Stomach (tissue), 9 donors: Measurements from ENCODE around the gene AP3D1. TPM values are rescaled to one million over a fixed set of nuclear protein-coding genes. Genes with fewer than 3 reads are reported as not detected.
"Not testable (repeated sequence)": the region's sequence is repeated elsewhere in the genome, so short reads cannot be mapped to it uniquely, and the experiment has no call there.

Experiments
- DNase-seq, 2 donors: peaks; one replicate each; pipeline versions ENCODE4 v3.0.0 to v3.0.0-alpha.2; 2013 to 2019
- H3K27ac ChIP-seq, 5 donors: fragments of 200-600 bp in 4 of 5; sonication (generic) in 4 of 5; one replicate each; pipeline ENCODE4 v1.5.1; 2013 to 2019; ENCODE audit warnings: mild to moderate bottlenecking in 1 of 5, moderate library complexity in 1 of 5
- H3K27me3 ChIP-seq, 3 donors: fragments of 200-600 bp; sonication (generic); one replicate each; pipeline ENCODE4 v1.5.1; 2017 to 2019; ENCODE audit warnings: mixed run types in 1 of 3
- H3K36me3 ChIP-seq, 4 donors: fragments of 200-600 bp; sonication (generic); 1 replicate in 3 of 4; 2 replicates in 1 of 4; pipeline ENCODE4 v1.5.1; 2016 to 2019
- H3K4me1 ChIP-seq, 4 donors: fragments of 200-600 bp; sonication (generic); one replicate each; pipeline ENCODE4 v1.5.1; 2016 to 2019
- H3K4me3 ChIP-seq, 4 donors: fragments of 200-600 bp; sonication (generic) in 3 of 4; one replicate each; pipeline ENCODE4 v1.5.1; 2016 to 2019; ENCODE audit warnings: mild to moderate bottlenecking in 1 of 4
- H3K9me3 ChIP-seq, 4 donors: fragments of 200-600 bp; sonication (generic); one replicate each; pipeline ENCODE4 v1.5.1; 2016 to 2019
- EP300 ChIP-seq: sonication (generic); formaldehyde crosslinking; IDR thresholded peaks from one replicate; pipeline ENCODE4 v1.6.1; 2017; ENCODE audit warnings: antibody characterized with exemption
- POLR2A ChIP-seq, 4 donors: fragments of 450-650 bp; IDR thresholded peaks; one replicate each; pipeline ENCODE4 v1.6.1; 2016; ENCODE audit warnings: antibody characterized with exemption in 4 of 4, control low read depth in 2 of 4, mild to moderate bottlenecking in 1 of 4, moderate library complexity in 1 of 4
- POLR2AphosphoS5 ChIP-seq, 3 donors: sonication (generic); formaldehyde crosslinking; IDR thresholded peaks; one replicate each; pipeline ENCODE4 v1.6.1; 2016; ENCODE audit warnings: antibody characterized with exemption in 3 of 3
- WGBS, 5 donors: extraction: QIAGEN DNeasy Blood & Tissue Kit in 3 of 5; methylation state at CpG; one replicate each; pipeline versions ENCODE4 v1.1.5 to v1.1.7; 2013 to 2018; 5-methylcytosine and 5-hydroxymethylcytosine counted together
- intact Hi-C: fragments of 100-400 bp; cut with DNase I; formaldehyde crosslinking; loops from one replicate; pipeline ENCODE4 v1.15.1; 2023; ENCODE audit warnings: low total_unique reads
- polyA plus RNA-seq, 3 donors: library from polyadenylated mRNA; stranded (reverse); fragments of 200-250 nt; gene quantifications; one replicate each; pipeline ENCODE4 v1.2.3, GENCODE V29; 2013
- total RNA-seq, 5 donors: library from RNA; depleted of rRNA; stranded (reverse); fragments of >200 nt; gene quantifications; one replicate each; pipeline versions ENCODE4 v1.1.0 to v1.2.3, GENCODE V29; 2014 to 2016
- TF ChIP-seq, protein P1 (sequence below), 7 experiments: fragments of 450-650 bp in 4 of 7; fragments of 200-600 bp in 3 of 7; sonication (generic) in 3 of 7; IDR thresholded peaks; one replicate each; pipeline ENCODE4 v1.5.1; 2016 to 2019; ENCODE audit warnings: antibody characterized with exemption in 7 of 7, control low read depth in 2 of 7, mild to moderate bottlenecking in 1 of 7
- donor health status: healthy with polysubstance abuse.
- donor health status: Bipolar disorder and iron deficiency.
- donor health status: healthy.

AP3D1 gene
- total and polyA plus RNA-seq, 8 donors: 49.0 to 340 (median 85.0) TPM

DNA sequence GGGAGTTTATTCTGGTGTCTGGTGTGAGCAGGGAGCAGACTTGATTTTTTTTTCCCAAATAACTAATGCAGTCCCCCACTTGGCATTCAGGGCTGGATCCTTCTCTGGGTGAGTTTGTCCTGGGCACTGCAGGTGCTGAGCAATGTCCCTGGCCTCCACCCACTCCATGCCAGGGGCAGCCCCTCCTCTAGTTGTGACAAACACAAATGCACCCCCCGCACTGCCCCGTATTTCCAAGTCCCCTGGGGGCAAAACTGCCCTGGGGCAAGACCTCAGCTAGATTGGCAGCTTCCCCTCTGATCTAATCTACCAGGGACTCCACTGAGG is 61.7 kb downstream of the AP3D1 start:
- peaks cover 0 to 20% (median 15%) of the 10 kb centered on the region in 4 donors for H3K36me3 ChIP-seq
- peak overlapping the region in 4 of 5 donors; percentile 39 to 100 (median 89) for H3K27ac ChIP-seq
- TF ChIP-seq, protein P1, sequence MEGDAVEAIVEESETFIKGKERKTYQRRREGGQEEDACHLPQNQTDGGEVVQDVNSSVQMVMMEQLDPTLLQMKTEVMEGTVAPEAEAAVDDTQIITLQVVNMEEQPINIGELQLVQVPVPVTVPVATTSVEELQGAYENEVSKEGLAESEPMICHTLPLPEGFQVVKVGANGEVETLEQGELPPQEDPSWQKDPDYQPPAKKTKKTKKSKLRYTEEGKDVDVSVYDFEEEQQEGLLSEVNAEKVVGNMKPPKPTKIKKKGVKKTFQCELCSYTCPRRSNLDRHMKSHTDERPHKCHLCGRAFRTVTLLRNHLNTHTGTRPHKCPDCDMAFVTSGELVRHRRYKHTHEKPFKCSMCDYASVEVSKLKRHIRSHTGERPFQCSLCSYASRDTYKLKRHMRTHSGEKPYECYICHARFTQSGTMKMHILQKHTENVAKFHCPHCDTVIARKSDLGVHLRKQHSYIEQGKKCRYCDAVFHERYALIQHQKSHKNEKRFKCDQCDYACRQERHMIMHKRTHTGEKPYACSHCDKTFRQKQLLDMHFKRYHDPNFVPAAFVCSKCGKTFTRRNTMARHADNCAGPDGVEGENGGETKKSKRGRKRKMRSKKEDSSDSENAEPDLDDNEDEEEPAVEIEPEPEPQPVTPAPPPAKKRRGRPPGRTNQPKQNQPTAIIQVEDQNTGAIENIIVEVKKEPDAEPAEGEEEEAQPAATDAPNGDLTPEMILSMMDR (IDR thresholded peaks at IDR 0.05): no peak
- no peak for TF ChIP-seq POLR2A (IDR thresholded peaks at IDR 0.05)
- no peak for TF ChIP-seq POLR2AphosphoS5 (IDR thresholded peaks at IDR 0.05)
- TF ChIP-seq EP300: no peak
- 53 to 100% (median 80%) methylated on average over 1 to 2 of the region's 2 CpGs for WGBS, 5 donors
- H3K4me3 ChIP-seq: peak overlapping the region in 1 of 4 donors; percentile 4
- H3K4me1 ChIP-seq: peaks cover 40 to 98% (median 90%) of the 10 kb centered on the region in 4 donors
- DNase-seq: no peak
- no peaks in the 10 kb centered on the region for H3K27me3 ChIP-seq
- intact Hi-C loops: no loop called here
- no peaks in the 10 kb centered on the region for H3K9me3 ChIP-seq

DNA sequence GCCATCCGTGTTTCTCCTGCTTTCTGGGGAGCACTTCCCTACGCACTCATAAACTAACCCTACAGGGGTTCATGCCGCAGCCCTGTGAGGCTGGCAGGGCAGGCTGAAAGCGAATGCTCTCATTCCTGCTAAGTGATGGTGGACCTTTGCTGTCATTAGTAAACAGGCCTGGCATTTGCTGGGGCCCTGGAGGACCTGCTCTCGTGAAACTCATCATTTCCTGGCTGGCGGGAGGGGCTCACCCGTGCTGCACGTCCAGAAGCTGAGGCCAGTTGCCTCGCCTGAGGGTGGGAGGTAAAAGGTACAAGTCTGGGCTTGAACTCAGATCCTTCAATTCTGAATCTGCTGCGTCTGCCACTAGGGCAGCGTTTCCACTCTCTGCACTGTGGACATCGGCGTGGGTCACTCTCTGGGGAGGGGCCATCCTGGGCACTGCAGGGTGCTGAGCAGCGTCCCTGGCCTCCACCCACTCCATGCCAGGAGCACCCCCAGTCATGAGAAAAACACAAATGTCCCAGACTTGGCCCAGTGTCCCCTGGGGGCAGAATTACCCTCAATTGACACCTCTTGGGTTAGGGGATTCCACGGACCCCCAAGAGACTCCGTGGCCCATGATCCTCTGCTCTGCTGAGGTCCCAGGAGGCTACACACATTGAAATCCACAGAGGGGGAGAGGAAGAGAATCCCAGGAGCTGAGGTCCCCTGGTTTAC is 62.2 kb downstream of the AP3D1 start:
- Histone ChIP-seq H3K36me3 (peaks cover 0 to 23% (median 21%) of the 10 kb centered on the region in 4 donors), H3K9me3 (no peaks in the 10 kb centered on the region), H3K4me3 (no peak overlapping the region), H3K4me1 (peaks cover 38 to 98% (median 87%) of the 10 kb centered on the region in 4 donors), H3K27me3 (no peaks in the 10 kb centered on the region), H3K27ac (peak overlapping the region; percentile 10 to 100 (median 81))
- WGBS, 5 donors: 67 to 78% (median 75%) methylated on average over 14 to 16 of the region's 16 CpGs
- DNase-seq: peak in 1 of 2 donors; percentile 57
- intact Hi-C loops: no loop called here
- TF ChIP-seq POLR2AphosphoS5 (IDR thresholded peaks at IDR 0.05): no peak
- TF ChIP-seq POLR2A (IDR thresholded peaks at IDR 0.05): no peak
- TF ChIP-seq, protein P1 (IDR thresholded peaks at IDR 0.05): no peak
- TF ChIP-seq EP300: no peak

DNA sequence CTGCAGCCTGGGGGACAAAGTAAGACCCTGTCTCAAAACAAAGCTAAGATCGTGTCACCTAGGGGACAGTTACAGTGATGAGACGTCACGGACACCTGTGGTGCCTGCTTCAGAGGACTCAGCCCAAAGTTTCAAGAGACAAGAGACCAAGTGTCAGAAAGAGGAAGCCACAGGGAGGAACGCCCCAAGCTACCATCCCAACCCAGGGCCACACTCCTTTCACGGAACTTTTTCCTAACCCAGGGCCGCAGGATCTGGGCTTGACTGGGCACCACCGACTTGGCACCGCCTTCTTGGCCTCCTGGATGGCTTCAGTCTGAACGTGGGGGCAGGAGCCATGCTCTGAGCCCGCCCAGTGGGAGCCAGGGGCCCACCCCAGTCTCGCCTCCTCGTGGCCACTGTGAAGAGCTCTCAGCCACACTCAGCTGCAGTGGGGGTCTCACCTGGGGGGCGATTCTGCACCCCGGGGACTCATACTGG is 63.7 kb downstream of the AP3D1 start:
- TF ChIP-seq EP300 (no peak), POLR2AphosphoS5 (IDR thresholded peaks at IDR 0.05) (no peak), POLR2A (IDR thresholded peaks at IDR 0.05) (no peak)
- TF ChIP-seq, protein P1 (IDR thresholded peaks at IDR 0.05): no peak
- no peaks in the 10 kb centered on the region for H3K27me3 ChIP-seq
- WGBS, 5 donors: 71 to 79% (median 76%) methylated on average over 10 to 14 of the region's 14 CpGs
- H3K9me3 ChIP-seq: no peaks in the 10 kb centered on the region
- H3K4me1 ChIP-seq: peaks cover 41 to 98% (median 82%) of the 10 kb centered on the region in 4 donors
- no peak for DNase-seq
- H3K36me3 ChIP-seq: peaks cover 12 to 29% (median 26%) of the 10 kb centered on the region in 4 donors
- H3K27ac ChIP-seq: peak overlapping the region in 4 of 5 donors; percentile 26 to 100 (median 64)
- no peak overlapping the region for H3K4me3 ChIP-seq
- intact Hi-C loops: no loop called here

DNA sequence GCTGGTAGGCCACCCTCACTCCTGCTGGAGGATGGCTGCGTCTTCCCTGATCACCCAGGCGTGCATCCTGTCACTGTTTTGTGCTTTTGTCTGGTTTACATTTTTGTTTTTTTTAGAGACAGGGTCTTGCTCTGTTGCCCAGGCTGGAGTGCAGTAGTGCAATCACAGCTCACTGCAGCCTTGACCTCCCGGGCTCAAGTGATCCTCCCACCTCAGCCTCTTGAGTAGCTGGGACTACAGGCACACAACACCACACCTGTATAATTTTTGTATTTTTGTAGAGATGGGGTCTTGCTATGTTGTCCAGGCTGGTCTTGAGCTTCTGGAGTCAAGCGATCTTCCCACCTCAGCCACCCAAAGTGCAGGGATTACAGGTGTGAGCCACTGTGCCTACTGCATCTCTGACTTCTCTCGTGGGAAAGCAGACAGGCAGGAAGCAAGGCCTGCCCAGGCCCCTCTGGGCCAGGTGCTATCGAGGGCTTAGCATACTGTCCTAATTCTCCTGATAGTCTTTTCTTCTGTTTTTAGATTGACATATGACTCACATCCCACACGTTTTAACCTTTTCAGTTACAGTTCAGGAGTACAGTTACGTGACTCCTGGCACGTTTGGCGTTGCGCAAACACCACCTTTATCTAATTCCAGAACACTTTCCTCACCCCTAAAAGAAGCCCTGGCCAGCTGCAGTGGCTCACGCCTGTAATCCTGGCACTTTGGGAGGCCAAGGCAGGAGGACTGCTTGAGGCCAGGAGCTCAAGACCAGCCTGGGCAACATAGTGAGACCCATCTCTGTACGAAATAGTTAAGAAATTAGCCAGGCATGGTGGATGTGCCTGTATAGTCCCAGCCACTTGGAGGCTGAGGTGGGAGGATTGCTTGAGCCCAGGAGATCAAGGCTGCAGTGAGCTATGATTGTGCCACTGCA is 64.4 kb downstream of the AP3D1 start:
- Histone ChIP-seq H3K27ac (peak overlapping the region; percentile 16 to 100 (median 44)), H3K4me1 (peaks cover 41 to 98% (median 79%) of the 10 kb centered on the region in 4 donors), H3K36me3 (peaks cover 13 to 36% (median 32%) of the 10 kb centered on the region in 4 donors)
- H3K9me3 ChIP-seq, H3K4me3 ChIP-seq, intact Hi-C loops, H3K27me3 ChIP-seq: not testable (repeated sequence)
- peak in 2 of 3 donors; percentile 23 to 65 for TF ChIP-seq POLR2AphosphoS5 (IDR thresholded peaks at IDR 0.05)
- 45 to 67% (median 54%) methylated on average over 13 of the region's 13 CpGs for WGBS, 5 donors
- peak; percentile 58 to 87 for DNase-seq
